GM19351 (cell line): ENCODE measurements around the gene CST6.
"Not testable (repeated sequence)": the region's sequence is repeated elsewhere in the genome, so short reads cannot be mapped to it uniquely, and the experiment has no call there.

Experiments
- ATAC-seq: cut with Tn5 transposase; IDR thresholded peaks from one replicate; pipeline ENCODE4 v1.9.1; 2021; ENCODE audit warnings: mild to moderate bottlenecking, moderate library complexity; ENCODE audit not compliant: unreplicated experiment

Gene CST6

GRCh38 chr11:65983589-65983987 is 28.2 kb upstream of the CST6 start:
- no peak for ATAC-seq

GRCh38 chr11:65987336-65987735 is 24.5 kb upstream of the CST6 start:
- ATAC-seq: no peak

- ATAC-seq: peak; percentile 71
Measured at GRCh38 chr11:65988791-65989592, 22.8 kb upstream of the CST6 start.

- ATAC-seq: no peak
Measured at GRCh38 chr11:65992056-65992455, 19.8 kb upstream of the CST6 start.

- ATAC-seq: no peak
Measured at GRCh38 chr11:65997286-65997685, 14.5 kb upstream of the CST6 start.

GRCh38 chr11:66001942-66002647 is 9.7 kb upstream of the CST6 start, which contains the start of the genes BANF1 and EIF1AD:
TSS of gene BANF1 (plus strand) at chr11:66002503. CDS start at chr11:66003251, 748 bp downstream.
TSS of gene EIF1AD (minus strand) at chr11:66002157. CDS start at chr11:66000389, 1,768 bp downstream.
- peak; percentile 73 for ATAC-seq

- ATAC-seq: peak; percentile 48
Measured at GRCh38 chr11:66002648-66003225, 9.1 kb upstream of the CST6 start.

- ATAC-seq: no peak
Measured at GRCh38 chr11:66003291-66003690, 8.5 kb upstream of the CST6 start.

GRCh38 chr11:66004186-66004585 is 7.6 kb upstream of the CST6 start:
- no peak for ATAC-seq

GRCh38 chr11:66006134-66006890 is 5.5 kb upstream of the CST6 start:
- ATAC-seq: no peak

- no peak for ATAC-seq
Measured at GRCh38 chr11:66006891-66007176, 5.0 kb upstream of the CST6 start.

GRCh38 chr11:66007201-66007634 is 4.6 kb upstream of the CST6 start:
- no peak for ATAC-seq

GRCh38 chr11:66008095-66008467 is 3.7 kb upstream of the CST6 start:
- ATAC-seq: no peak

GRCh38 chr11:66008468-66009101 is 3.2 kb upstream of the CST6 start:
- no peak for ATAC-seq

- ATAC-seq: not testable (repeated sequence)
Measured at GRCh38 chr11:66010036-66010435, 1.8 kb upstream of the CST6 start.

GRCh38 chr11:66011239-66011784 is 496 bp upstream of the CST6 start:
- no peak for ATAC-seq

- ATAC-seq: no peak
Measured at GRCh38 chr11:66012371-66012945, 650 bp downstream of the CST6 start.

- no peak for ATAC-seq
Measured at GRCh38 chr11:66012946-66013761, 1.3 kb downstream of the CST6 start.

GRCh38 chr11:66013762-66014100 is 1.9 kb downstream of the CST6 start:
- no peak for ATAC-seq
